Astrocyte (in vitro differentiated cells and primary cell): ENCODE data around the gene NBL1. TPM values are rescaled to one million over a fixed set of nuclear protein-coding genes. Genes with fewer than 3 reads are reported as not detected.

Experiments used
- DNase-seq: peaks from one replicate; pipeline ENCODE4 v3.0.0-alpha.2; 2010; ENCODE audit warnings: low read depth
- FAIRE-seq: peaks from 2 replicates; lab custom pipeline; 2011; peaks lifted over from hg19 to GRCh38; lab: Jason Lieb, UNC
- H2AFZ ChIP-seq: 2 replicates; pipeline ENCODE4 v1.6.0; 2012; ENCODE audit warnings: low read depth, low read length, inconsistent platforms
- H3K27ac ChIP-seq: 2 replicates; pipeline ENCODE4 v1.5.1; 2011; ENCODE audit warnings: low read depth, low read length, inconsistent platforms
- H3K27me3 ChIP-seq: 2 replicates; pipeline ENCODE4 v1.6.0; 2011; ENCODE audit warnings: low read length, inconsistent platforms; ENCODE audit not compliant: insufficient read depth
- H3K36me3 ChIP-seq: 2 replicates; pipeline ENCODE4 v1.5.1; 2011; ENCODE audit warnings: low read length, inconsistent platforms; ENCODE audit not compliant: insufficient read depth
- H3K4me1 ChIP-seq: 2 replicates; pipeline ENCODE4 v1.5.1; 2011; ENCODE audit warnings: low read length, inconsistent platforms; ENCODE audit not compliant: insufficient read depth
- H3K4me2 ChIP-seq: 2 replicates; pipeline ENCODE4 v1.6.0; 2012; ENCODE audit warnings: low read length, inconsistent platforms
- H3K4me3 ChIP-seq: 2 replicates; pipeline ENCODE4 v1.5.1; 2011; ENCODE audit warnings: low read depth, mild to moderate bottlenecking, low read length, inconsistent platforms; ENCODE audit not compliant: insufficient read depth
- H3K79me2 ChIP-seq: 2 replicates; pipeline ENCODE4 v1.6.0; 2012; ENCODE audit warnings: mild to moderate bottlenecking, low read length, inconsistent platforms; ENCODE audit not compliant: insufficient read depth
- H3K9ac ChIP-seq: 2 replicates; pipeline ENCODE4 v1.6.0; 2012; ENCODE audit warnings: mild to moderate bottlenecking, low read length, inconsistent platforms
- H3K9me3 ChIP-seq: 2 replicates; pipeline ENCODE4 v1.5.1; 2012; ENCODE audit warnings: low read depth, mild to moderate bottlenecking, low read length, inconsistent platforms; ENCODE audit not compliant: insufficient read depth
- H4K20me1 ChIP-seq: 2 replicates; pipeline ENCODE4 v1.6.0; 2012; ENCODE audit warnings: low read length, inconsistent platforms; ENCODE audit not compliant: insufficient read depth
- H3K27ac Mint-ChIP-seq: one replicate; pipeline ENCODE4 v1.8.0; 2021; ENCODE audit warnings: mild to moderate bottlenecking, mixed read lengths; ENCODE audit not compliant: unreplicated experiment
- H3K27me3 Mint-ChIP-seq: one replicate; pipeline ENCODE4 v1.8.0; 2021; ENCODE audit warnings: low read depth, mixed read lengths; ENCODE audit not compliant: unreplicated experiment
- H3K36me3 Mint-ChIP-seq: one replicate; pipeline ENCODE4 v1.8.0; 2021; ENCODE audit warnings: low read depth, mixed read lengths; ENCODE audit not compliant: unreplicated experiment
- H3K4me1 Mint-ChIP-seq: one replicate; pipeline ENCODE4 v1.8.0; 2021; ENCODE audit warnings: low read depth, mixed read lengths; ENCODE audit not compliant: unreplicated experiment
- H3K4me3 Mint-ChIP-seq: one replicate; pipeline ENCODE4 v1.8.0; 2021; ENCODE audit warnings: mild to moderate bottlenecking, moderate library complexity, mixed read lengths; ENCODE audit not compliant: unreplicated experiment
- H3K9me3 Mint-ChIP-seq: one replicate; pipeline ENCODE4 v1.8.0; 2021; ENCODE audit warnings: mild to moderate bottlenecking, mixed read lengths; ENCODE audit not compliant: unreplicated experiment
- CTCF ChIP-seq: IDR thresholded peaks from 2 replicates; pipeline ENCODE4 v1.5.1; 2011; ENCODE audit warnings: low read depth, mild to moderate bottlenecking, inconsistent platforms, low read length, moderate library complexity; ENCODE audit not compliant: insufficient read depth
- EZH2 ChIP-seq: IDR thresholded peaks from 2 replicates; pipeline ENCODE4 v1.6.1; 2012; ENCODE audit warnings: mild to moderate bottlenecking, low read length, inconsistent platforms; ENCODE audit not compliant: insufficient read depth
- total RNA-seq: library from RNA; stranded (reverse); gene quantifications from 2 replicates; pipeline ENCODE4 v1.2.1, GENCODE V29; 2021

Gene NBL1
- total RNA-seq, 1 donor from 2014 or later, result 58.3 TPM

- Mint-ChIP-seq H3K4me3 (no peak overlapping the region), H3K27ac (no peak overlapping the region), H3K4me1 (peaks cover 3% of the 10 kb centered on the region), H3K9me3 (no peaks in the 10 kb centered on the region), H3K27me3 (no peaks in the 10 kb centered on the region), H3K36me3 (no peaks in the 10 kb centered on the region)
- H3K27ac ChIP-seq, result no peak overlapping the region
- TF ChIP-seq EZH2, result no peak
- H3K4me1 ChIP-seq, result no peaks in the 10 kb centered on the region
- no peak overlapping the region for H3K4me2 ChIP-seq
- no peaks in the 10 kb centered on the region for H3K36me3 ChIP-seq
- H3K27me3 ChIP-seq, result no peaks in the 10 kb centered on the region
- H3K9me3 ChIP-seq, result no peaks in the 10 kb centered on the region
- H3K9ac ChIP-seq, result no peak overlapping the region
- DNase-seq (peak; percentile 53), FAIRE-seq (no peak)
- no peak overlapping the region for H2AFZ ChIP-seq
- peaks cover 88% of the 10 kb centered on the region for H3K79me2 ChIP-seq
- no peak overlapping the region for H3K4me3 ChIP-seq
- peaks cover 87% of the 10 kb centered on the region for H4K20me1 ChIP-seq
Observed at GRCh38 chr1:19606817-19607642, 37.1 kb upstream of the NBL1 start.

GRCh38 chr1:19608232-19608631, 35.9 kb upstream of the NBL1 start:
- no peak overlapping the region for H3K27ac Mint-ChIP-seq
- no peak for FAIRE-seq

More at GRCh38 chr1:19608232-19608631, 35.9 kb upstream of the NBL1 start:
- no peak for DNase-seq
- TF ChIP-seq CTCF, result no peak
- TF ChIP-seq EZH2, result no peak
- no peak overlapping the region for H3K4me3 ChIP-seq
- H3K36me3 ChIP-seq, result no peaks in the 10 kb centered on the region
- peaks cover 88% of the 10 kb centered on the region for H3K79me2 ChIP-seq
- H3K4me1 ChIP-seq, result no peaks in the 10 kb centered on the region
- no peaks in the 10 kb centered on the region for H3K9me3 ChIP-seq
- H2AFZ ChIP-seq, result no peak overlapping the region
- no peak overlapping the region for H3K27ac ChIP-seq
- H3K9me3 Mint-ChIP-seq, result no peaks in the 10 kb centered on the region
- H3K4me1 Mint-ChIP-seq, result peaks cover 3% of the 10 kb centered on the region
- H3K36me3 Mint-ChIP-seq, result no peaks in the 10 kb centered on the region
- no peak overlapping the region for H3K4me2 ChIP-seq
- H4K20me1 ChIP-seq, result peaks cover 85% of the 10 kb centered on the region
- no peaks in the 10 kb centered on the region for H3K27me3 Mint-ChIP-seq
- no peak overlapping the region for H3K9ac ChIP-seq
- no peaks in the 10 kb centered on the region for H3K27me3 ChIP-seq
- no peak overlapping the region for H3K4me3 Mint-ChIP-seq
